Brain microvascular endothelial cell (primary cell): ENCODE measurements around the gene OAS1.

Experiments
- DNase-seq: peaks from one replicate; pipeline ENCODE4 v3.0.0-alpha.2; 2020
- H3K27ac ChIP-seq: fragments of 250-450 bp; sonication (Bioruptor Pico); 2 replicates; pipeline ENCODE4 v1.5.1; 2020; ENCODE audit warnings: mild to moderate bottlenecking, moderate library complexity
- H3K27me3 ChIP-seq: fragments of 250-450 bp; sonication (Bioruptor Pico); replicated peaks from 2 replicates; pipeline ENCODE4 v1.5.1; 2020; ENCODE audit warnings: mild to moderate bottlenecking
- H3K36me3 ChIP-seq: fragments of 250-450 bp; sonication (Bioruptor Pico); replicated peaks from 2 replicates; pipeline ENCODE4 v1.5.1; 2020; ENCODE audit warnings: mild to moderate bottlenecking
- H3K4me3 ChIP-seq: 2 replicates; pipeline ENCODE4 v1.5.1; 2011; ENCODE audit warnings: low read depth, mild to moderate bottlenecking, control low read depth, low read length, moderate library complexity
- CTCF ChIP-seq: IDR thresholded peaks from 2 replicates; pipeline ENCODE4 v1.5.1; 2011; ENCODE audit warnings: low read depth, mild to moderate bottlenecking, moderate library complexity, low read length, control low read depth, inconsistent platforms; ENCODE audit errors: missing control alignments
- in situ Hi-C: cut with HindIII; loops from 2 replicates; pipeline ENCODE4 v1.10.0; 2017; ENCODE audit warnings: low sequenced_read_pairs, low pct_ligation_motif_present

The OAS1 gene

DNA sequence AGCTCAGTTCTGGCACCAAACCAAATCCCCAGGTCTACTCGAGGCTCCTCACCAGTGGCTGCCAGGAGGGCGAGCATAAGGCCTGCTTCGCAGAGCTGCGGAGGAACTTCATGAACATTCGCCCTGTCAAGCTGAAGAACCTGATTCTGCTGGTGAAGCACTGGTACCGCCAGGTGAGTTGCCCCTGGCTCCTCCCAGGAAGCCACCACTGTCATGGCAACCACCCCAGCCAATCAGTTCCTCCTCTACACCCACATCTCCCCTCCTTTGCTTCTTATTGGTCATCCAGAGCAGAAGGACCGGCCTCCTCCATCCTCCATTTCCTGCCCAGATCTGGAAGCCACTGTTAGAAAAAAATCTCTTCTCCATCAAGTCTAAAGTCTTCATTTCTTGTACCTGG, 54.3 kb downstream of the OAS1 start:
- in situ Hi-C loops, result no loop called here
- no peak overlapping the region for H3K27ac ChIP-seq
- no peak for TF ChIP-seq CTCF
- no peaks in the 10 kb centered on the region for H3K36me3 ChIP-seq
- no peaks in the 10 kb centered on the region for H3K27me3 ChIP-seq
- H3K4me3 ChIP-seq, result no peak overlapping the region
- DNase-seq, result no peak

DNA sequence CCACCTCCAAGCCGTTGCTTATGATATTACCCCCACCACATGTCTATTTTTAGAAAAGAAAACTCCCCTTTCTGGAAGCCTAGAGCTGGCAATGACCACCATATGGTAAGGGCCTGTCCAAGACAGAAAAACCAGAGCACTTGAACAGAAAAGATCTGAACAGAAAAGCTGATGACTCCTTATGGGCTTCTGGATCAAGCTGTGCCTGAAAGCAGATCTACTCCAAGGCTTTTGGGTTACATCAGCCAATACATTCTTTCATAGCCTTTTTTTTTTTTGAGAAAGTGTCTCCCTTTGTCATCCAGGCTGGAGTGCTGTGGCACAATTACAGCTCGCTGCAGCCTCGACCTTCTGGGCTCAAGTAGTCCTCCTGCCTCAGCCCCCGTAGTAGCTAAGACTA, 54.8 kb downstream of the OAS1 start:
- Histone ChIP-seq H3K4me3 (no peak overlapping the region), H3K27me3 (no peaks in the 10 kb centered on the region), H3K27ac (no peak overlapping the region), H3K36me3 (no peaks in the 10 kb centered on the region)
- DNase-seq, result no peak
- no peak for TF ChIP-seq CTCF
- in situ Hi-C loops, result no loop called here

- Histone ChIP-seq H3K4me3 (no peak overlapping the region), H3K27me3 (no peaks in the 10 kb centered on the region), H3K36me3 (no peaks in the 10 kb centered on the region), H3K27ac (no peak overlapping the region)
- in situ Hi-C loops, result no loop called here
- TF ChIP-seq CTCF, result no peak
- DNase-seq, result no peak
Observed at GRCh38 chr12:112962561-112962960, 55.8 kb downstream of the OAS1 start.

DNA sequence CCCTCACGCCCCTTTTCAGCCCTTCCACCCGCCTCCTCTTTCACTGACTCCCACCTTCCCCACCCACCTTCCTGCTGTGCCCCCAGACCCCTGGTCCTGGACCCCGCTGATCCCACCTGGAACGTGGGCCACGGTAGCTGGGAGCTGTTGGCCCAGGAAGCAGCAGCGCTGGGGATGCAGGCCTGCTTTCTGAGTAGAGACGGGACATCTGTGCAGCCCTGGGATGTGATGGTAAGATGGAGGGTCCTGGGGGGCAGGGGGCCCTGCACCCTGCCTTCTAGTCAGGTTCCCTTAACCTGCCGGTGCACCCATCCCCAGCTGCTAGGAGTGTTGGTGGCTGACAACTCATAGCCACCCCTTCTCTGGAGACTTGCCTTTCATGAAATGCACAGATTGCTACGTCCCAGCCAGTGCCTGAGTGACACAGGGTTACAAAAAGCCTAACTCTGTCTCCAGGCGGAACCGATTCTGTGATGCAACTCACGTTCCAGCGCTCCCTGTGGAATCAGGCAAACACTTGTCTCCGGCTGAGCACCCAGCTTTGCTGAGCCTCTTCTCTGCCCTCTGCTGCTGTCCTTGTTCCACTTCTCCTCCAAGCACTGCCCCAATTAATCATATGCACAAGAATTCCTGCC, 56.6 kb downstream of the OAS1 start:
- Histone ChIP-seq H3K27ac (no peak overlapping the region), H3K4me3 (no peak overlapping the region), H3K36me3 (no peaks in the 10 kb centered on the region), H3K27me3 (no peaks in the 10 kb centered on the region)
- DNase-seq, result no peak
- no peak for TF ChIP-seq CTCF
- in situ Hi-C loops, result no loop called here

DNA sequence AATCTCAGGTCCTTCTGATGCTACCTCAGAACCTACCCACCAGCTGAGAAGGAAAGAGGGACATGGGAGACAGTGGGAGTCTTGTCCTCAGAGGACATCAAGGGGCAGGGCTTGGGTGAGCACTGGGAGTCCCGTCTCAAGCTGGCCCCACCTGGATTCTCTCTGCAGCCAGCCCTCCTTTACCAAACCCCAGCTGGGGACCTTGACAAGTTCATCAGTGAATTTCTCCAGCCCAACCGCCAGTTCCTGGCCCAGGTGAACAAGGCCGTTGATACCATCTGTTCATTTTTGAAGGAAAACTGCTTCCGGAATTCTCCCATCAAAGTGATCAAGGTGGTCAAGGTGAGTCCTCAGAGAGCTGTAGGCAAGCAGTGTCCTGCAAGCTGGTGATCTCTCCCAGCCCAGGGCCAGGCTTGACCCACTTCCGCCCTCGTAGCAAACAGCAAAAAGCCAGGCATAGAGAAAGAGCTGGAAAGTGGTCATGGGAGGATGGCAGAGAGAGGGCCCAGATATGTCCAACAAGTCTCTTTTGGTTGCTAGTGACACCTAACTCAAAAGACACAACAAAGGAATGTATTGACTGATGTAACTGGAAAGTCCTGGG, 57.4 kb downstream of the OAS1 start:
- in situ Hi-C loops, result no loop called here
- no peak for DNase-seq
- Histone ChIP-seq H3K36me3 (no peaks in the 10 kb centered on the region), H3K4me3 (no peak overlapping the region), H3K27ac (no peak overlapping the region), H3K27me3 (no peaks in the 10 kb centered on the region)
- TF ChIP-seq CTCF, result no peak

DNA sequence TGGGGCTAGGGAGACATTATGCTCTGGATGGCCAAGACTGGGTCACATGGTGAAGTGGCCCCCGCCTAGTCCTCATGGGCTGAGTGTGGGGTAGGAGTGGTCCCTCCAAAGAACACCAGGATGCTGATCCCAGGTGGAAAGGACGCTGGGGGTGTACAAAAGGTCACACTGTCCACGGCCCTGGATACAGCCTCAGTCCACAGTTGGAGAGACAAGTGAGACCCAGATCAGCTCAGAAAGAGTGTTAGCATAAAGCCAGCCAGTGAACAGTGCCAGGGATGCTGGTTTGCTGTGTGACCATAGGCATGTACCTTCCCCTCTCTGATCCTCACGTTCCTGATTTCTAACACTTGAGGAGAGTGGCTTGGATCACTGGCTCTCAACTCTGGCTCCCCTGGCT, 58.2 kb downstream of the OAS1 start:
- TF ChIP-seq CTCF, result no peak
- Histone ChIP-seq H3K4me3 (no peak overlapping the region), H3K36me3 (no peaks in the 10 kb centered on the region), H3K27me3 (no peaks in the 10 kb centered on the region), H3K27ac (no peak overlapping the region)
- DNase-seq, result no peak
- in situ Hi-C loops, result no loop called here
